A673 (cell line): ENCODE measurements around the gene SLC44A1.

Source experiments
- EZH2 ChIP-seq: fragments of 200-600 bp; sonication (generic); IDR thresholded peaks from 2 replicates; pipeline ENCODE4 v1.6.1; 2017; ENCODE audit warnings: borderline replicate concordance, low read depth, mild to moderate bottlenecking, mixed read lengths, antibody characterized with exemption, low read length; ENCODE audit not compliant: poor library complexity, severe bottlenecking
- TF ChIP-seq, protein P1 (sequence below): fragments of 300-800, 200-600 bp; sonication (generic); conservative IDR thresholded peaks from 2 replicates; pipeline ENCODE4 v1.5.1; 2017; ENCODE audit warnings: low read depth, mild to moderate bottlenecking, antibody characterized with exemption, low read length, moderate library complexity, mixed read lengths

DNA sequence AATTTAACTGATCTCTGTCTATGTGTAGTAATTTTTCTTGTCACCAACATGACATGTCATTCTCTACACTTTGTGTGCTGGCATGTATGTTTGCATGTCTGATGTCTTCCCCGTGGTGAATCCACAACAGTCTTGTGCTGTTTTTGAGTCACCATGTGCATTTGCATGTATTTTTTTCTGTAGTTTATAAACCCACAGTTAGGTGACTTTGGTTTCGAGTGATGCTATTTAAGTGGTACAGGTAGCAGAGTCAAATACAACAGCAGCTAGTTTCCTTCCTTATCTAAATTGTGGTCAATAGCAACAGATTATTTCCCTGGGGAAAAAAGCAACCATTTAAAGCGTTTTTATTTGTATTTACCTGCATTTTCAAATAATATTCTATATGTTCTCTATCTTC, 113.5 kb downstream of the SLC44A1 start:
- TF ChIP-seq, protein P1, sequence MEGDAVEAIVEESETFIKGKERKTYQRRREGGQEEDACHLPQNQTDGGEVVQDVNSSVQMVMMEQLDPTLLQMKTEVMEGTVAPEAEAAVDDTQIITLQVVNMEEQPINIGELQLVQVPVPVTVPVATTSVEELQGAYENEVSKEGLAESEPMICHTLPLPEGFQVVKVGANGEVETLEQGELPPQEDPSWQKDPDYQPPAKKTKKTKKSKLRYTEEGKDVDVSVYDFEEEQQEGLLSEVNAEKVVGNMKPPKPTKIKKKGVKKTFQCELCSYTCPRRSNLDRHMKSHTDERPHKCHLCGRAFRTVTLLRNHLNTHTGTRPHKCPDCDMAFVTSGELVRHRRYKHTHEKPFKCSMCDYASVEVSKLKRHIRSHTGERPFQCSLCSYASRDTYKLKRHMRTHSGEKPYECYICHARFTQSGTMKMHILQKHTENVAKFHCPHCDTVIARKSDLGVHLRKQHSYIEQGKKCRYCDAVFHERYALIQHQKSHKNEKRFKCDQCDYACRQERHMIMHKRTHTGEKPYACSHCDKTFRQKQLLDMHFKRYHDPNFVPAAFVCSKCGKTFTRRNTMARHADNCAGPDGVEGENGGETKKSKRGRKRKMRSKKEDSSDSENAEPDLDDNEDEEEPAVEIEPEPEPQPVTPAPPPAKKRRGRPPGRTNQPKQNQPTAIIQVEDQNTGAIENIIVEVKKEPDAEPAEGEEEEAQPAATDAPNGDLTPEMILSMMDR = no peak
- no peak for TF ChIP-seq EZH2
